Vagina (tissue), 2 donors: ENCODE measurements around the gene NRAP. TPM values are rescaled to one million over a fixed set of nuclear protein-coding genes. Genes with fewer than 3 reads are reported as not detected.

Experiments
- DNase-seq, 2 donors: peaks; one replicate each; pipeline ENCODE4 v3.0.0-alpha.2; 2017; ENCODE audit errors: extremely low spot score in 2 of 2
- H3K27ac ChIP-seq: fragments of 200-600 bp; sonication (generic); one replicate; pipeline ENCODE4 v1.5.1; 2019
- H3K27me3 ChIP-seq: fragments of 200-600 bp; sonication (generic); one replicate; pipeline ENCODE4 v1.5.1; 2019
- H3K36me3 ChIP-seq, 2 donors: fragments of 200-600 bp; sonication (generic); one replicate each; pipeline ENCODE4 v1.5.1; 2017 to 2019
- H3K4me1 ChIP-seq: fragments of 200-600 bp; sonication (generic); one replicate; pipeline ENCODE4 v1.5.1; 2019
- H3K4me3 ChIP-seq, 2 donors: fragments of 200-600 bp; sonication (generic); 1 replicate in 1 of 2; 2 replicates in 1 of 2; pipeline ENCODE4 v1.5.1; 2016 to 2019
- H3K9me3 ChIP-seq: fragments of 200-600 bp; sonication (generic); one replicate; pipeline ENCODE4 v1.5.1; 2019
- CTCF ChIP-seq, 3 experiments: fragments of 450-650 bp in 2 of 3; fragments of 200-600 bp in 1 of 3; sonication (generic) in 1 of 3; IDR thresholded peaks; one replicate each; pipeline ENCODE4 v1.5.1; 2017 to 2019; ENCODE audit warnings: antibody characterized with exemption in 3 of 3, mild to moderate bottlenecking in 2 of 3, moderate library complexity in 2 of 3
- POLR2A ChIP-seq, 2 donors: fragments of 450-650 bp; IDR thresholded peaks; one replicate each; pipeline ENCODE4 v1.6.1; 2017; ENCODE audit warnings: antibody characterized with exemption in 2 of 2, mild to moderate bottlenecking in 2 of 2, moderate library complexity in 2 of 2
- POLR2AphosphoS5 ChIP-seq, 2 donors: sonication (generic); formaldehyde crosslinking; IDR thresholded peaks; one replicate each; pipeline ENCODE4 v1.9.0; 2017; ENCODE audit warnings: antibody characterized with exemption in 2 of 2, mild to moderate bottlenecking in 2 of 2, low read depth in 1 of 2; ENCODE audit not compliant: insufficient read depth in 1 of 2
- intact Hi-C: fragments of 100-400 bp; cut with DNase I; formaldehyde crosslinking; loops from one replicate; pipeline ENCODE4 v1.15.1; 2023
- total RNA-seq: library from RNA; depleted of rRNA; stranded (reverse); fragments of >200 nt; gene quantifications from one replicate; pipeline ENCODE4 v1.2.3, GENCODE V29; 2016

The NRAP gene
- total RNA-seq, 1 donor from 2014 or later: not detected

- Histone ChIP-seq H3K27ac (no peak overlapping the region), H3K4me1 (no peaks in the 10 kb centered on the region), H3K9me3 (no peaks in the 10 kb centered on the region), H3K36me3 (no peaks in the 10 kb centered on the region), H3K27me3 (no peaks in the 10 kb centered on the region), H3K4me3 (no peak overlapping the region)
- intact Hi-C loops: no loop called here
- DNase-seq: no peak
- TF ChIP-seq POLR2AphosphoS5 (IDR thresholded peaks at IDR 0.05; ENCODE audit: insufficient read depth in 1 of 2, low read depth in 1 of 2): no peak
- no peak for TF ChIP-seq CTCF (IDR thresholded peaks at IDR 0.05)
- no peak for TF ChIP-seq POLR2A (IDR thresholded peaks at IDR 0.05)
Measured at GRCh38 chr10:113569576-113569975, 94.3 kb downstream of the NRAP start.

GRCh38 chr10:113566888-113567287 lies 97.0 kb downstream of the NRAP start:
- H3K4me1 ChIP-seq: no peaks in the 10 kb centered on the region
- no peak overlapping the region for H3K27ac ChIP-seq
- H3K4me3 ChIP-seq: no peak overlapping the region
- TF ChIP-seq POLR2AphosphoS5 (IDR thresholded peaks at IDR 0.05; ENCODE audit: insufficient read depth in 1 of 2, low read depth in 1 of 2): no peak
- no peak for TF ChIP-seq POLR2A (IDR thresholded peaks at IDR 0.05)
- TF ChIP-seq CTCF (IDR thresholded peaks at IDR 0.05): no peak
- H3K27me3 ChIP-seq: no peaks in the 10 kb centered on the region
- H3K9me3 ChIP-seq: no peaks in the 10 kb centered on the region
- no peaks in the 10 kb centered on the region for H3K36me3 ChIP-seq
- DNase-seq: no peak
- intact Hi-C loops: no loop called here

- intact Hi-C loops: no loop called here
- Histone ChIP-seq H3K4me3 (no peak overlapping the region), H3K27me3 (no peaks in the 10 kb centered on the region), H3K27ac (no peak overlapping the region), H3K36me3 (no peaks in the 10 kb centered on the region), H3K9me3 (no peaks in the 10 kb centered on the region), H3K4me1 (no peaks in the 10 kb centered on the region)
- DNase-seq: no peak
- TF ChIP-seq POLR2AphosphoS5 (IDR thresholded peaks at IDR 0.05; ENCODE audit: insufficient read depth in 1 of 2, low read depth in 1 of 2) (no peak), POLR2A (IDR thresholded peaks at IDR 0.05) (no peak)
Measured at GRCh38 chr10:113565364-113565763, 98.5 kb downstream of the NRAP start.

GRCh38 chr10:113563306-113564088 lies 100.3 kb downstream of the NRAP start:
- no peak for DNase-seq
- Histone ChIP-seq H3K4me1 (no peaks in the 10 kb centered on the region), H3K36me3 (no peaks in the 10 kb centered on the region), H3K4me3 (peak overlapping the region; percentile 24 to 46), H3K9me3 (no peaks in the 10 kb centered on the region), H3K27ac (no peak overlapping the region), H3K27me3 (no peaks in the 10 kb centered on the region)
- TF ChIP-seq POLR2A (IDR thresholded peaks at IDR 0.05) (no peak), POLR2AphosphoS5 (IDR thresholded peaks at IDR 0.05; ENCODE audit: insufficient read depth in 1 of 2, low read depth in 1 of 2) (peak in 1 of 2 donors; percentile 22), CTCF (IDR thresholded peaks at IDR 0.05) (peak; percentile 88 to 94 (median 91))
- intact Hi-C loops: no loop called here

GRCh38 chr10:113562704-113563103 lies 101.1 kb downstream of the NRAP start:
- TF ChIP-seq POLR2A (IDR thresholded peaks at IDR 0.05): no peak

GRCh38 chr10:113562069-113562468 lies 101.8 kb downstream of the NRAP start:
- no peak for DNase-seq
- intact Hi-C loops: no loop called here
- no peaks in the 10 kb centered on the region for H3K9me3 ChIP-seq
- no peaks in the 10 kb centered on the region for H3K36me3 ChIP-seq
- H3K4me3 ChIP-seq: no peak overlapping the region
- H3K27ac ChIP-seq: no peak overlapping the region
- TF ChIP-seq POLR2A (IDR thresholded peaks at IDR 0.05): no peak
- TF ChIP-seq POLR2AphosphoS5 (IDR thresholded peaks at IDR 0.05; ENCODE audit: insufficient read depth in 1 of 2, low read depth in 1 of 2): no peak
- TF ChIP-seq CTCF (IDR thresholded peaks at IDR 0.05): no peak
- peaks cover 9% of the 10 kb centered on the region for H3K4me1 ChIP-seq
- H3K27me3 ChIP-seq: no peaks in the 10 kb centered on the region

More at GRCh38 chr10:113562704-113563103, 101.1 kb downstream of the NRAP start:
- Histone ChIP-seq H3K36me3 (no peaks in the 10 kb centered on the region), H3K27me3 (no peaks in the 10 kb centered on the region), H3K27ac (no peak overlapping the region), H3K9me3 (no peaks in the 10 kb centered on the region), H3K4me3 (no peak overlapping the region), H3K4me1 (peaks cover 3% of the 10 kb centered on the region)
- no peak for DNase-seq
- intact Hi-C loops: no loop called here
